GM23338 (cell line): ENCODE measurements around the gene SLC9A9. TPM values are rescaled to one million over a fixed set of nuclear protein-coding genes. Genes with fewer than 3 reads are reported as not detected.

Experiments
- ATAC-seq: fragments of 200-7000 bp; cut with Tn5 transposase; 3 replicates; pipeline ENCODE4 v1.9.1; 2020
- DNase-seq: peaks from one replicate; pipeline ENCODE4 v3.0.0-alpha.2; 2015; ENCODE audit warnings: low spot score
- H2AFZ ChIP-seq: fragments of 200-600 bp; sonication (generic); 2 replicates; pipeline ENCODE4 v1.8.0; 2016; ENCODE audit warnings: antibody characterized with exemption, mild to moderate bottlenecking, moderate library complexity
- H3F3A ChIP-seq: fragments of 200-600 bp; sonication (generic); replicated peaks from 2 replicates; pipeline ENCODE4 v1.8.0; 2017; ENCODE audit warnings: antibody characterized with exemption, mixed run types, low read depth
- H3K27ac ChIP-seq: fragments of 200-600 bp; sonication (generic); 2 replicates; pipeline ENCODE4 v1.6.1; 2016; ENCODE audit warnings: low read depth
- H3K27me3 ChIP-seq: fragments of 200-600 bp; sonication (generic); 2 replicates; pipeline ENCODE4 v1.8.0; 2016; ENCODE audit warnings: mild to moderate bottlenecking, mixed run types, moderate library complexity; ENCODE audit not compliant: insufficient read depth
- H3K36me3 ChIP-seq: fragments of 200-600 bp; sonication (generic); 2 replicates; pipeline ENCODE4 v1.8.0; 2016; ENCODE audit warnings: mild to moderate bottlenecking; ENCODE audit not compliant: insufficient read depth
- H3K4me1 ChIP-seq: fragments of 200-600 bp; sonication (generic); 2 replicates; pipeline ENCODE4 v1.8.0; 2016; ENCODE audit warnings: mild to moderate bottlenecking, moderate library complexity; ENCODE audit not compliant: insufficient read depth
- H3K4me2 ChIP-seq: fragments of 200-600 bp; sonication (generic); 2 replicates; pipeline ENCODE4 v1.7.1; 2017; ENCODE audit warnings: mixed run types
- H3K4me3 ChIP-seq: fragments of 200-600 bp; sonication (generic); 2 replicates; pipeline ENCODE4 v1.6.1; 2016; ENCODE audit warnings: mixed run types
- H3K79me2 ChIP-seq: fragments of 200-600 bp; sonication (generic); replicated peaks from 2 replicates; pipeline ENCODE4 v1.8.0; 2017; ENCODE audit warnings: mild to moderate bottlenecking; ENCODE audit not compliant: insufficient read depth
- H3K9me2 ChIP-seq: fragments of 200-600 bp; sonication (generic); 2 replicates; pipeline ENCODE4 v1.8.0; 2017; ENCODE audit not compliant: insufficient read depth
- H4K20me1 ChIP-seq: fragments of 200-600 bp; sonication (generic); replicated peaks from 2 replicates; pipeline ENCODE4 v1.8.0; 2017; ENCODE audit warnings: mild to moderate bottlenecking; ENCODE audit not compliant: insufficient read depth
- H3K27ac Mint-ChIP-seq: 2 replicates; pipeline ENCODE4 v1.8.0; 2020; ENCODE audit warnings: inconsistent platforms, mild to moderate bottlenecking, moderate library complexity, mixed read lengths
- H3K27me3 Mint-ChIP-seq: 3 replicates; pipeline ENCODE4 v1.8.0; 2022; ENCODE audit warnings: low read depth, mild to moderate bottlenecking, moderate library complexity, mixed read lengths, inconsistent platforms; ENCODE audit not compliant: insufficient read depth, poor library complexity
- H3K36me3 Mint-ChIP-seq: 3 replicates; pipeline ENCODE4 v1.8.0; 2021; ENCODE audit warnings: low read depth, mild to moderate bottlenecking, inconsistent platforms, moderate library complexity, mixed read lengths
- H3K4me1 Mint-ChIP-seq: 3 replicates; pipeline ENCODE4 v1.8.0; 2020; ENCODE audit warnings: mild to moderate bottlenecking, inconsistent platforms, mixed read lengths
- H3K4me3 Mint-ChIP-seq: 3 replicates; pipeline ENCODE4 v1.8.0; 2021; ENCODE audit warnings: moderate library complexity, mild to moderate bottlenecking, inconsistent platforms, mixed read lengths
- H3K9me3 Mint-ChIP-seq: 3 replicates; pipeline ENCODE4 v1.8.0; 2020; ENCODE audit warnings: moderate library complexity, mild to moderate bottlenecking, inconsistent platforms, mixed read lengths
- EZH2phosphoT487 ChIP-seq: fragments of 200-600 bp; sonication (generic); IDR thresholded peaks from one replicate; pipeline ENCODE4 v1.8.1; 2018; ENCODE audit warnings: antibody characterized with exemption; ENCODE audit not compliant: unreplicated experiment
- JUNB ChIP-seq: IDR thresholded peaks from one replicate; pipeline ENCODE4 v1.6.1; 2016; ENCODE audit warnings: antibody characterized with exemption; ENCODE audit not compliant: unreplicated experiment
- NANOG ChIP-seq: IDR thresholded peaks from 2 replicates; pipeline ENCODE4 v1.6.1; 2016; ENCODE audit warnings: antibody characterized with exemption, borderline replicate concordance
- POLR2AphosphoS5 ChIP-seq: IDR thresholded peaks from 2 replicates; pipeline ENCODE4 v1.6.1; 2016; ENCODE audit warnings: antibody characterized with exemption, low read depth
- ZNF114 ChIP-seq: fragments of 250-450 bp; sonication (Bioruptor Pico); IDR thresholded peaks from 2 replicates; pipeline ENCODE4 v1.5.0; 2020; ENCODE audit warnings: mild to moderate bottlenecking, moderate library complexity
- ZNF331 ChIP-seq: fragments of 250-450 bp; sonication (Bioruptor Pico); IDR thresholded peaks from 2 replicates; pipeline ENCODE4 v1.5.0; 2020; ENCODE audit warnings: low read depth, mild to moderate bottlenecking, moderate library complexity
- polyA plus RNA-seq: library from polyadenylated mRNA; unstranded; fragments of >200 nt; fragmentation: Nextera tagmentation; extraction: Ambion mirVana; gene quantifications from 2 replicates; pipeline ENCODE4 v1.2.1, GENCODE V29; 2016
- total RNA-seq: library from RNA; depleted of rRNA; stranded (reverse); fragments of >200 nt; shearing (Covaris generic); gene quantifications from 2 replicates; pipeline ENCODE4 v1.2.3, GENCODE V29; 2014
- TF ChIP-seq, protein P1 (sequence below), 2 experiments: fragments of 200-600 bp in 1 of 2; sonication (generic) in 1 of 2; conservative IDR thresholded peaks; 2 replicates each; pipeline versions ENCODE4 v1.5.1 to v1.6.1; 2016 to 2017; ENCODE audit warnings: antibody characterized with exemption in 2 of 2, low read depth in 2 of 2, mild to moderate bottlenecking in 2 of 2, moderate library complexity in 1 of 2
- TF ChIP-seq, protein P2 (sequence below): fragments of 250-450 bp; sonication (Bioruptor Pico); IDR thresholded peaks from 2 replicates; pipeline ENCODE4 v1.5.0; 2020; ENCODE audit warnings: mild to moderate bottlenecking, moderate library complexity

SLC9A9 gene
- total and polyA plus RNA-seq, 2 experiments from 2014 or later, result 1.3 to 1.6 TPM

DNA sequence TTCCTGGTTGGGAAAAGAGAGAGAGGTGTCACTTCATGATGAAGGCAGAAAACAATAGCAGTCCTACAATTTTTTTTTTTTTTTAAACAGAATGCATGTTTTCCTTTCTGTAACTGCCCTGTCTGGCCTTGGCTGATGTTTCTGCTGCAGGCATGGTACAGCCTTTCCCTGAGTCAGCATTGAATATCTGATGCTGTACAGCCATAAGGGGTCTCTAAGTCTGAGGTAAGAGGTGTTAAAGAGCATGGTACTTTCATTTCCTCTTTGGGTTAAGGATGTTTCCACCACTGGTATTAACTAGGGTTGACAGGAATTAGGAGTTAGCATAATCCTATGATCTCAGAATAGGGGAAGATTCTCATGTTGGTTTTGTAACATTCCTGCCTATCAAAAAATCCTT, 581.3 kb downstream of the SLC9A9 start (continued):
- TF ChIP-seq, protein P1, sequence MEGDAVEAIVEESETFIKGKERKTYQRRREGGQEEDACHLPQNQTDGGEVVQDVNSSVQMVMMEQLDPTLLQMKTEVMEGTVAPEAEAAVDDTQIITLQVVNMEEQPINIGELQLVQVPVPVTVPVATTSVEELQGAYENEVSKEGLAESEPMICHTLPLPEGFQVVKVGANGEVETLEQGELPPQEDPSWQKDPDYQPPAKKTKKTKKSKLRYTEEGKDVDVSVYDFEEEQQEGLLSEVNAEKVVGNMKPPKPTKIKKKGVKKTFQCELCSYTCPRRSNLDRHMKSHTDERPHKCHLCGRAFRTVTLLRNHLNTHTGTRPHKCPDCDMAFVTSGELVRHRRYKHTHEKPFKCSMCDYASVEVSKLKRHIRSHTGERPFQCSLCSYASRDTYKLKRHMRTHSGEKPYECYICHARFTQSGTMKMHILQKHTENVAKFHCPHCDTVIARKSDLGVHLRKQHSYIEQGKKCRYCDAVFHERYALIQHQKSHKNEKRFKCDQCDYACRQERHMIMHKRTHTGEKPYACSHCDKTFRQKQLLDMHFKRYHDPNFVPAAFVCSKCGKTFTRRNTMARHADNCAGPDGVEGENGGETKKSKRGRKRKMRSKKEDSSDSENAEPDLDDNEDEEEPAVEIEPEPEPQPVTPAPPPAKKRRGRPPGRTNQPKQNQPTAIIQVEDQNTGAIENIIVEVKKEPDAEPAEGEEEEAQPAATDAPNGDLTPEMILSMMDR (conservative IDR thresholded peaks at IDR 0.05; ENCODE audit: low read depth in 2 of 2), result no peak
- no peak for TF ChIP-seq POLR2AphosphoS5
- no peak for TF ChIP-seq JUNB
- no peak for TF ChIP-seq ZNF331
- TF ChIP-seq NANOG, result no peak

DNA sequence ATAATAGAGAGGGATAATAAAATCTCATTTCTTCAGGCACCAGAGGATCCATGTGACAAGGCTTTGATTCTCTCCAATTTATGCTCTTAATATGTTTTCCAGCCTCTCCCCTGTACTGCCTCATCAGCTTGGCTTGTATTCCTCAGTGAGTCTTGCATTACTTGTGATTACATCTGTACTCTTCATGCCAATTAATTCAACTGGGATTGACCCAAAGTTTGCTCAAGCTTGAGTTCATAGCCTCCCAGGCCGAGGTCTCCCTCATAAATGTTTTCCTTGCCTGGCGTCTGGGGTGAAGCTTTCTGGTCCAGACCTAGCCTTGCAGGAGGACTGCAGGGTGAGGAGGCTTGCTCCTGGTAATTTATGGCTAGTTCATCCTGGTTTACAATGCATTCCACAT, 581.8 kb downstream of the SLC9A9 start:
- ATAC-seq, result no peak
- H3K27ac ChIP-seq, result no peak overlapping the region
- Mint-ChIP-seq H3K27me3 (peaks cover 1% of the 10 kb centered on the region), H3K27ac (no peak overlapping the region), H3K4me1 (no peaks in the 10 kb centered on the region), H3K4me3 (no peak overlapping the region), H3K36me3 (no peaks in the 10 kb centered on the region), H3K9me3 (no peaks in the 10 kb centered on the region)
- no peaks in the 10 kb centered on the region for H3K79me2 ChIP-seq
- no peak overlapping the region for H3K4me2 ChIP-seq
- H3F3A ChIP-seq, result no peaks in the 10 kb centered on the region
- no peaks in the 10 kb centered on the region for H3K27me3 ChIP-seq
- H3K4me1 ChIP-seq, result no peaks in the 10 kb centered on the region
- no peaks in the 10 kb centered on the region for H3K36me3 ChIP-seq
- no peak overlapping the region for H3K4me3 ChIP-seq
- no peak for TF ChIP-seq EZH2phosphoT487
- TF ChIP-seq, protein P1 (conservative IDR thresholded peaks at IDR 0.05; ENCODE audit: low read depth in 2 of 2), result no peak
- TF ChIP-seq, protein P2, sequence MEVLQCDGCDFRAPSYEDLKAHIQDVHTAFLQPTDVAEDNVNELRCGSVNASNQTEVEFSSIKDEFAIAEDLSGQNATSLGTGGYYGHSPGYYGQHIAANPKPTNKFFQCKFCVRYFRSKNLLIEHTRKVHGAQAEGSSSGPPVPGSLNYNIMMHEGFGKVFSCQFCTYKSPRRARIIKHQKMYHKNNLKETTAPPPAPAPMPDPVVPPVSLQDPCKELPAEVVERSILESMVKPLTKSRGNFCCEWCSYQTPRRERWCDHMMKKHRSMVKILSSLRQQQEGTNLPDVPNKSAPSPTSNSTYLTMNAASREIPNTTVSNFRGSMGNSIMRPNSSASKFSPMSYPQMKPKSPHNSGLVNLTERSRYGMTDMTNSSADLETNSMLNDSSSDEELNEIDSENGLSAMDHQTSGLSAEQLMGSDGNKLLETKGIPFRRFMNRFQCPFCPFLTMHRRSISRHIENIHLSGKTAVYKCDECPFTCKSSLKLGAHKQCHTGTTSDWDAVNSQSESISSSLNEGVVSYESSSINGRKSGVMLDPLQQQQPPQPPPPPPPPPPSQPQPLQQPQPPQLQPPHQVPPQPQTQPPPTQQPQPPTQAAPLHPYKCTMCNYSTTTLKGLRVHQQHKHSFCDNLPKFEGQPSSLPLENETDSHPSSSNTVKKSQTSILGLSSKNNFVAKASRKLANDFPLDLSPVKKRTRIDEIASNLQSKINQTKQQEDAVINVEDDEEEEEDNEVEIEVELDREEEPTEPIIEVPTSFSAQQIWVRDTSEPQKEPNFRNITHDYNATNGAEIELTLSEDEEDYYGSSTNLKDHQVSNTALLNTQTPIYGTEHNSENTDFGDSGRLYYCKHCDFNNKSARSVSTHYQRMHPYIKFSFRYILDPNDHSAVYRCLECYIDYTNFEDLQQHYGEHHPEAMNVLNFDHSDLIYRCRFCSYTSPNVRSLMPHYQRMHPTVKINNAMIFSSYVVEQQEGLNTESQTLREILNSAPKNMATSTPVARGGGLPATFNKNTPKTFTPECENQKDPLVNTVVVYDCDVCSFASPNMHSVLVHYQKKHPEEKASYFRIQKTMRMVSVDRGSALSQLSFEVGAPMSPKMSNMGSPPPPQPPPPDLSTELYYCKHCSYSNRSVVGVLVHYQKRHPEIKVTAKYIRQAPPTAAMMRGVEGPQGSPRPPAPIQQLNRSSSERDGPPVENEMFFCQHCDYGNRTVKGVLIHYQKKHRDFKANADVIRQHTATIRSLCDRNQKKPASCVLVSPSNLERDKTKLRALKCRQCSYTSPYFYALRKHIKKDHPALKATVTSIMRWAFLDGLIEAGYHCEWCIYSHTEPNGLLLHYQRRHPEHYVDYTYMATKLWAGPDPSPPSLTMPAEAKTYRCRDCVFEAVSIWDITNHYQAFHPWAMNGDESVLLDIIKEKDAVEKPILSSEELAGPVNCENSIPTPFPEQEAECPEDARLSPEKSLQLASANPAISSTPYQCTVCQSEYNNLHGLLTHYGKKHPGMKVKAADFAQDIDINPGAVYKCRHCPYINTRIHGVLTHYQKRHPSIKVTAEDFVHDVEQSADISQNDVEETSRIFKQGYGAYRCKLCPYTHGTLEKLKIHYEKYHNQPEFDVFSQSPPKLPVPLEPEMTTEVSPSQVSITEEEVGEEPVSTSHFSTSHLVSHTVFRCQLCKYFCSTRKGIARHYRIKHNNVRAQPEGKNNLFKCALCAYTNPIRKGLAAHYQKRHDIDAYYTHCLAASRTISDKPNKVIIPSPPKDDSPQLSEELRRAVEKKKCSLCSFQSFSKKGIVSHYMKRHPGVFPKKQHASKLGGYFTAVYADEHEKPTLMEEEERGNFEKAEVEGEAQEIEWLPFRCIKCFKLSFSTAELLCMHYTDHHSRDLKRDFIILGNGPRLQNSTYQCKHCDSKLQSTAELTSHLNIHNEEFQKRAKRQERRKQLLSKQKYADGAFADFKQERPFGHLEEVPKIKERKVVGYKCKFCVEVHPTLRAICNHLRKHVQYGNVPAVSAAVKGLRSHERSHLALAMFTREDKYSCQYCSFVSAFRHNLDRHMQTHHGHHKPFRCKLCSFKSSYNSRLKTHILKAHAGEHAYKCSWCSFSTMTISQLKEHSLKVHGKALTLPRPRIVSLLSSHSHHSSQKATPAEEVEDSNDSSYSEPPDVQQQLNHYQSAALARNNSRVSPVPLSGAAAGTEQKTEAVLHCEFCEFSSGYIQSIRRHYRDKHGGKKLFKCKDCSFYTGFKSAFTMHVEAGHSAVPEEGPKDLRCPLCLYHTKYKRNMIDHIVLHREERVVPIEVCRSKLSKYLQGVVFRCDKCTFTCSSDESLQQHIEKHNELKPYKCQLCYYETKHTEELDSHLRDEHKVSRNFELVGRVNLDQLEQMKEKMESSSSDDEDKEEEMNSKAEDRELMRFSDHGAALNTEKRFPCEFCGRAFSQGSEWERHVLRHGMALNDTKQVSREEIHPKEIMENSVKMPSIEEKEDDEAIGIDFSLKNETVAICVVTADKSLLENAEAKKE (CRISPR knock-in tag), result no peak
- no peak for TF ChIP-seq ZNF114 (CRISPR knock-in tag)
- no peak for TF ChIP-seq POLR2AphosphoS5
- no peaks in the 10 kb centered on the region for H4K20me1 ChIP-seq
- H2AFZ ChIP-seq, result no peak overlapping the region
- no peaks in the 10 kb centered on the region for H3K9me2 ChIP-seq
- no peak for DNase-seq
